ENCODE measurements around the gene WNT3. TPM values are rescaled to one million over a fixed set of nuclear protein-coding genes. Genes with fewer than 3 reads are reported as not detected.

Gene WNT3
- total and polyA plus RNA-seq, 4 experiments from 2014 or later, result not detected

Other genes with a start within 250 kb of the WNT3 start
- 10 to 100 TPM; 45.9 to 49.4 TPM for gene ARL17A, start 239.0 kb downstream of the WNT3 start, total RNA-seq
- 10 to 100 TPM in 1 of 2 donors, 1 to 10 TPM in 1; 8.2 to 10.8 TPM for gene ARL17A, start 239.0 kb downstream of the WNT3 start, polyA plus RNA-seq
- gene NSF, start 228.0 kb downstream of the WNT3 start, total RNA-seq, result 10 to 100 TPM; 60.9 to 67.3 TPM
- gene NSF, start 228.0 kb downstream of the WNT3 start, polyA plus RNA-seq, result 10 to 100 TPM; 14.6 to 26.8 TPM
- gene WNT9B, start 32.9 kb upstream of the WNT3 start, total RNA-seq, result not detected
- not detected for gene WNT9B, start 32.9 kb upstream of the WNT3 start, polyA plus RNA-seq
- gene GOSR2, start 104.5 kb upstream of the WNT3 start, total RNA-seq, result 10 to 100 TPM; 89.9 to 96.9 TPM
- 10 to 100 TPM; 51.7 to 54.4 TPM for gene GOSR2, start 104.5 kb upstream of the WNT3 start, polyA plus RNA-seq
- gene RPRML, start 160.6 kb upstream of the WNT3 start, total RNA-seq, result not detected
- gene RPRML, start 160.6 kb upstream of the WNT3 start, polyA plus RNA-seq, result not detected

Measured in CD4-positive, alpha-beta memory T cell (primary cell).